Mammary epithelial cell (primary cell): ENCODE data around the gene RNU7-1.

Experiments used
- EZH2 ChIP-seq: IDR thresholded peaks from 2 replicates; pipeline ENCODE4 v1.6.1; 2012; ENCODE audit warnings: low read length, inconsistent platforms, borderline replicate concordance
- TF ChIP-seq, protein P1 (sequence below), 2 donors: IDR thresholded peaks in 1 of 2; conservative IDR thresholded peaks in 1 of 2; 2 replicates each; pipeline ENCODE4 v1.5.1; 2011 to 2012; ENCODE audit warnings: inconsistent platforms in 2 of 2, low read length in 2 of 2, mild to moderate bottlenecking in 2 of 2, control low read depth in 1 of 2, low read depth in 1 of 2; ENCODE audit not compliant: insufficient read depth in 1 of 2; ENCODE audit errors: extremely low read depth in 1 of 2

DNA sequence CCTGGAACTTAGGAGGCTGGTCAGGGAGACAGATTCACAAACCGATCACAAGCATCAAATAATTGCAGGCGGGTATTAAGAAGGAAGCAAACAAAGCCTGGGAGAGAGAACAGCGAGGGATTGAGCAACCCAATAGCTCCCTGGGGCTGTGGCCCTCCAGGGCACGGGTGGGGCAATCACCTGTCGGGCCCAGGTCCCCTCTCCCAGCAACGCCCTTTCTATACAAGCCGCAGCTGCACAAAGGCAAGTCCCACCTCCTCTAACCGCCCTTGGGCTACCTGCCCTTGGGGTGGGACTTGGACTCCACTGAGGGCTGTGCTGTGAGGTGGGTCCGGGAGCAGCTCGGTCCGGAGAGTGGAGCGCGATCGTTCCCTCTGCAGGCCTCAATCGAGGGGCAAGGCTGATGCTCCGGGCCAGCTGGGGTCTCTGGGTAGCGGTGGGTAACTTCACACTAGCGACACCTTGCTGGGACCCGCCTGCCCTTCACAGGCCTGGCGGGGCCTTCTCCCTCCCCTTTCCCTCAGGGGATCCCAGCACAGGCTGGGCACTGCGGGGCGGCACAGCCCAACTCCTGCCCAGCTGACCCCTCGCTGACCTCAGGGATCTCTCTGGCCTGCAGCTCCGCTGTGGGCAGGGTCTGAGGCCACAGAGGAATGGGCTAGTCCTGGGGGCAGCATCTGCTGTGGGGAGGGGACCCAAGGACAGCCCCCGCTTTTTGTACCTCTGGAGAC, 18.8 kb downstream of the RNU7-1 start:
- TF ChIP-seq, protein P1, sequence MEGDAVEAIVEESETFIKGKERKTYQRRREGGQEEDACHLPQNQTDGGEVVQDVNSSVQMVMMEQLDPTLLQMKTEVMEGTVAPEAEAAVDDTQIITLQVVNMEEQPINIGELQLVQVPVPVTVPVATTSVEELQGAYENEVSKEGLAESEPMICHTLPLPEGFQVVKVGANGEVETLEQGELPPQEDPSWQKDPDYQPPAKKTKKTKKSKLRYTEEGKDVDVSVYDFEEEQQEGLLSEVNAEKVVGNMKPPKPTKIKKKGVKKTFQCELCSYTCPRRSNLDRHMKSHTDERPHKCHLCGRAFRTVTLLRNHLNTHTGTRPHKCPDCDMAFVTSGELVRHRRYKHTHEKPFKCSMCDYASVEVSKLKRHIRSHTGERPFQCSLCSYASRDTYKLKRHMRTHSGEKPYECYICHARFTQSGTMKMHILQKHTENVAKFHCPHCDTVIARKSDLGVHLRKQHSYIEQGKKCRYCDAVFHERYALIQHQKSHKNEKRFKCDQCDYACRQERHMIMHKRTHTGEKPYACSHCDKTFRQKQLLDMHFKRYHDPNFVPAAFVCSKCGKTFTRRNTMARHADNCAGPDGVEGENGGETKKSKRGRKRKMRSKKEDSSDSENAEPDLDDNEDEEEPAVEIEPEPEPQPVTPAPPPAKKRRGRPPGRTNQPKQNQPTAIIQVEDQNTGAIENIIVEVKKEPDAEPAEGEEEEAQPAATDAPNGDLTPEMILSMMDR (conservative IDR thresholded peaks at IDR 0.05 in 1 of 2, IDR thresholded peaks at IDR 0.05 in 1 of 2; ENCODE audit: extremely low read depth in 1 of 2, insufficient read depth in 1 of 2, low read depth in 1 of 2, low read length in 2 of 2): no peak
- TF ChIP-seq EZH2: no peak
